DOHH2 (cell line): ENCODE results near the gene CAMK1G.

ENCODE experiments used
- CTCF ChIP-seq: fragments of 200-600 bp; sonication (generic); IDR thresholded peaks from one replicate; pipeline ENCODE4 v1.5.1; 2014; ENCODE audit warnings: antibody characterized with exemption, mild to moderate bottlenecking, low read depth, low read length; ENCODE audit not compliant: poor library complexity, severe bottlenecking
- EZH2phosphoT487 ChIP-seq: fragments of 200-600 bp; sonication (generic); IDR thresholded peaks from 2 replicates; pipeline ENCODE4 v1.6.1; 2017; ENCODE audit warnings: borderline replicate concordance, mild to moderate bottlenecking, antibody characterized with exemption, low read length, moderate library complexity, mixed read lengths

- no peak for TF ChIP-seq CTCF
- no peak for TF ChIP-seq EZH2phosphoT487
These were observed 30.1 kb downstream of the CAMK1G start for GRCh38 chr1:209613400-209614150.
